ENCODE measurements around the gene ITPRIPL2.
A peak's percentile ranks its signal among the peaks of the same experiment; 100 is the strongest.

Gene ITPRIPL2

DNA sequence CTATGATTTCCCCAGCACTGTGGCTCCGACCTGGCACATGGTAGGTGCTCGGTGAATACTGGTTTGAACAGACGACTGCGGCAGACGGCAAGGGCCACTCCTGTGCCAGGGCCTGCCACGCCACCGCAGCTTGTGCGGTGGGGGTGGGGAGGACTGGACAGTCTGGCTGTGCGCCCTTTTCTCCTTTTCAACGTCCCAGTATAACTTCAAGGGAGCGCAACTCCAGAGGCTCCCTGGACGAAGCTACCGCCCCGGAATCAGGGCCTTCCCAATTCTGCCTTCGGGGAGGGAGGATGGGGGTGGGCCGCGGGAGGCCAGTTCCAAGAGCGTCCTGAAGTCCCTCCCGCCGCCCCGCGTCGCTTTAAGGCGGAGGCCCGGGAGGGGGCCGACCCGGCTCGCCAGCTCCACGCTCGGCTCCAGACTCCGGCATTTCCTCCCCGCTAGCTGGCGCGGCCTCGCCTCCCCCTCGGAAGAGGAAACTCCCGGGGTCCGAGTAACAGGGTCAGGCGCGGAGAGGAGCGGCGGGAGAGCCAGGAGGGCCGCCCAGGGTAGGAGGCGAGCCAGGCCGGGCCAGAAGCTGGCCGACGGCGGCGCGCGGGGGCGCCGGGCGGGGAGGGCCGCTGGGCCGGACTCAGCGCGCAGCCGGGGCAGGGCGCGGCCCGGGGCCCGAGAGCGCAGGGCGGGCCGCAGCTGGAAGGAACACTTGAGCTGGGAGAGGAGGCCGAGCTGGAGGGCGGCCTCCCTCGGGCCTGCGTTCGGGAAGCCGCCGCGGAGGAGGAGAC lies at the start of gene ITPRIPL2:
Gene ITPRIPL2 (plus strand): TSS at position 388 of the 782 bp plus-strand sequence. CDS start 498 bp downstream, outside the sequence.
- peak in 40 of 56 donors; percentile 15 to 71 (median 33) for DNase-seq

DNA sequence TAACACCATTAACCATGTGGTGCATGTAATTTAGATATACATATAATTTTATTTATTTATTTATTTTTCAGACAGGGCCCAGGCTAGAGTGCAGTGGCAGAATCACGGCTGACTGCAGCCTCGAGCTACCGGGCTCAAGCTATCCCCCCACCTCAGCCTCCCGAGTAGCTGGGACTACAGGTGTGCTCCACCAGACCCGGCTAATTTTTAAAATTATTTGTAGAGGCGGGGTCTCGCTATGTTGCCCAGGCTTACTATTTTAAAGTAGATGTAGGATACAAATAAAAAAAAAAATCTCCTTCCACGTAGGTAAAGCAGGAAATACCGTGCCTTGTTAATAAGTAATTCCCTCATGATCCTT lies 46.8 kb upstream of the ITPRIPL2 start:
- peak in 2 of 56 donors; percentile 16 to 42 for DNase-seq

DNA sequence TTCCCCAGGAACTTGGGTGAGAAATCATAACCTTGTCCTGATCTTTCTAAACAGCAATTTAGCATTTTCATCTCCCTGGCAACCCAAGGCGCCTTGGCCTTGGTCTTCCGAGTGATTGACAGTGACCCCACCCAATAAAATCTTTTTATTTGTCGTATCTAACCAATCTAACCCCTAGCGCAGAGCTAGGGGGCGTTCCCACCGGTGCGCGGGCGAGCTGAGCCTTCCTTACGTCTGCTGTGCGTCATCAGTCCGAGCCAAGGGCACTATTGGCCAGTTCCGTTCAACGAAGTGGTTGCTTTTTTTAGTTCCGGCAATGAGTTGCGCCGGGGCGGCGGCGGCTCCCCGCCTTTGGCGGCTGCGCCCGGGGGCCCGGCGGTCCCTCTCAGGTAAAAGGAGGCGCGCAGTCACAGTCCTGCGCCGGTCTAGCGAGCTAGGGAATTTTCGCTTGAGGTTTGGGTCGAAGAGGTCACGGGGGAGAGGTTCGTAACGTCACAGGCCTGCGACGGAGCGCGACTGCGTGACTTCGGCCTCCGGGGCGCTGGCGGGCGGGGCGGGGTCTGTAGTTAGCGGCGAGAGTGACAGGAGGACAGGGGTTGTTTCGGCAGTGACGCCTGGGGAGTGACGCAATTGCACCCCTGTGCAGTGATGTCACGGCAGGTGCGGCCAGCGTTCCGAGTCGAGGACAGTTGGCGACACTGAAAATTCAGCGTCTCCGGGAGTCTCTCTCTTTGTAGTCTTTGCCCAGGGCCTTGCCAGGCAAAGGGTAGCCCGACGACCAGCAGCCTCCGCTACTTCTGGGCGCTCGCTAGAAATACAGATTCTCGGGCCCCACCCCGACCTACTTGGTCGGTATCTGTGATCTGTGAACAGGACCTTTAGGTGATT lies 46.2 kb upstream of the ITPRIPL2 start, which contains the start of gene COQ7:
Gene COQ7 (plus strand): TSS at position 266 of the 888 bp plus-strand sequence. CDS start 51 bp downstream, at position 317.
- peak; percentile 40 to 99 (median 95) for DNase-seq

DNA sequence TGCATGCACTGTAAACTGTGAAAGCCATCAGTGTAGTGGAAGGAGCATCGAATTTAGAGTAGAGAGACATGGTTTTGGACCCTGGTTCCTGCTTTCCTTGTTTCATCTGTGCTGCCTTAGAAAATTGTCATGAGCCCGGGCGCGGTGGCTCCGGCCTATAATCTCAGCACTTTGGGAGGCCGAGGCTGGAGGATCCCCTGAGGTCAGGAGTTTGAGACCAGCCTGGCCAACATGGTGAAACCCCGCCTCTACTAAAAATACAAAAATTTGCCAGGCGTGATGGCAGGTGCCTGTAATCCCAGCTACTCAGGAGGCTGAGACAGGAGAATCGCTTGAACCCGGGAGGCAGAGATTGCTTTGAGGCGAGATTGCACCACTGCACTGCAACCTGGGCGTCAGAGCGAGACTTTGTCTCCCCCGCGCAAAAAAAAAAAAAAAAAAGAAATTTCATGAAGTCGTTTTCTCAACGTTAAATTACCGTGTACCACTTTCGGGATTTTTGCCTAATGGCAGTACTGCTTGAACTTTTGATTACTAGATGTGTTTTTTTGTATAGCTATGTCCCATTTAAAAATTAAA lies 45.4 kb upstream of the ITPRIPL2 start:
- peak in 2 of 56 donors; percentile 17 to 24 for DNase-seq

DNA sequence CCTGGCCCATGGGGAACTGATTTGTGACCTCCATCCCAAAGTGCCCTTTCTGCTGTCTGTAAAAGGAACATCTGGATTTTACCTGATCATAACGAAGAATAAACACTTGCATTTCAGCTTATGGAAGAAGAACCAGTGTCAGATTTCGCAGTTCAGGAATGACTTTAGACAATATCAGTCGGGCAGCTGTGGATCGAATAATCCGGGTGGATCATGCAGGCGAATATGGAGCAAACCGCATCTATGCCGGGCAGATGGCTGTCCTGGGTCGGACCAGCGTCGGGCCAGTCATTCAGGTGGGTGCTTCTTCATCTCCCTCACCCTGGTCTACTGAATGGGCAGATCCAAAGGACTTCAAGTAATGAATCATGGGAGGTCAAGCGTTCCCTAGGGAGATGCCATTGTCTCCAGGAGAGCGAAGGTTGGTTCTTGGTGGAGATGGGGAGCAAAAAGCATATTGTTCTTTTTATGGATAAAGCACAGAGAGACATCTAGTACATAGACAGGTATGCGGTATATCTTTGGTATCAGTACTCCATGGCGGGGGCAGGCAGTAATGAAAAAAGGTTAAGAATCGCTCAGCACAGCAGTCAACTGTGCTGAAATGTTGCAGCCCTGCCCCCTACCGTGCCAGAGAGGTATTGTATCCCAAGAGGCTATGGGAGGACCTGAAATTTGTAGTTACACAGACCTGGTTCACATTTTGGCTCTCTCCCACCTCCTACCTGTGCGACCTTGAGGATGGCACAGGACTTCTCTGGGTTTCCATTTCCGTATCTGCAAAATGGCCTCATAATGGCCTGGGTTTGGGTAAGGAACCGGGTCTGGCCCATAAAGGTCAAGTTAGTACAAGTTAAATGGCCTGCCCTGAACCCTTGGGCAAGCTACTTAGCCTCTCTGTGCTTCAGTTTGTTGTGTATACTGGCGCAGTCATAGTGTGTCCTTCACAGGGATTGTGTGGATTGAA lies 41.7 kb upstream of the ITPRIPL2 start:
- peak in 30 of 56 donors; percentile 5 to 69 (median 20) for DNase-seq

DNA sequence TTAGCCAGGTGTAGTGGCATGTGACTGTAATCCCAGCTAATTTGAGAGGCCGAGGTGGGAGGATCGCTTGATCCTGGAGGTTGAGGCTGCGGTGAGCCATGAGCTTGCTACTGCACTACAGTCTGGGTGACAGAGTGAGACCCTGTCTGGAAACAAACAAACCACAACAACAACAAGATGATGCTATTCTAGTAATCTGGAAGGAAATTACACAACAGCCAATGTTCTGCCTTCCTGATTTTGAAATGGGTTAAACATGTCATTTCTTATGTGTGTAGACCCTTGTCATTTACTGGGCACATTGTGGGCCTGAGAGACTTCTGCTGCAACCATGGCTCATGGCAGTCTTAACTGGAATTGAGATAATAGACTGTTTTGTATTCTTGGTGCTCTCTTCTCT lies 40.4 kb upstream of the ITPRIPL2 start:
- no peak for DNase-seq

DNA sequence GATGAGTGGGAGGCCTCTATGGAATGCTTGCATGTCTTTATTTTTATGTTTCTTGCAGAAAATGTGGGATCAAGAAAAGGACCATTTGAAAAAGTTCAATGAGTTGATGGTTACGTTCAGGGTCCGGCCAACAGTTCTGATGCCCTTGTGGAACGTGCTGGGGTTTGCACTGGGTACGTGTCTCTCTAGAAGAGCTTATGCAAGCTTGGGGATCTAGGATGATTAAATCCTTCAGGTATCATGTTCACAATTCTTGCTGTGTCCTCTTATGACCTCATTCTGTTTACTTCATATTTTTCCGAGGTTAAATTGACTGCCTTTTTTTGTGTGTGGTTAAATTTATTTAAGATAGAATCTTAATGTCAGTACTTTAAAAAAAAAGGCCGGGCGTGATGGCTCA lies 39.9 kb upstream of the ITPRIPL2 start:
- no peak for DNase-seq

DNA sequence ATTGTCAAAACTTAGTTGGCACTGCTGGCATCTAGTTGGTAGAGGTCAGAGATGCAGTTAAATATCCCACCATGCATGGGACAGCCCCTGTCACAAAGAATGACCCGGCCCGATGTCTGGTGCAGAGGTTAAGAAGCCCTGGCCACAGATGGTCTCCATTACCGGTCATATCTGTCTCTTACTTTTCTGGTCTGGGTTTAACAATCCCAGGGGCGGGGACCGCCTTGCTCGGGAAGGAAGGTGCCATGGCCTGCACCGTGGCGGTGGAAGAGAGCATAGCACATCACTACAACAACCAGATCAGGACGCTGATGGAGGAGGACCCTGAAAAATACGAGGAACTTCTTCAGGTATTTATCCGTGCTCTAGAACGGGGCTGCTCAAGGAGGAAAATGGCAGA lies 38.3 kb upstream of the ITPRIPL2 start:
- no peak for DNase-seq

DNA sequence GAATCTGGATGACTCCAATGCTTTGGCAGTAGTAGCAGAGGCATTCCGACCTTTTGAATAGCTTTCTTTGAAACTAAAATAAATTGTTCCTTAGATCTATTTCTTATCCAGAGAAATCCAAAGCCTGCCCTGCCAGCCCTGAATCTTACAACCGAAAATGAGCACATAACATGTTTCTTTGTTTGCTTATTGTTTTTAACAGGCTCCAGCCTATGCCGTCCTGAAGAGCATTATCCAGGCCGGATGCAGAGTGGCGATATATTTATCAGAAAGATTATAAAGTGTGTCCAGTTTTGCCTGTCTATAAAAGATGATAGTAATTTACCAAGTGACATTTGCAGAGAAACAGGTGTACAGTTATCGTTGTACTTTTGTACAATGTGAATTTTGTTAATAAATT lies 35.9 kb upstream of the ITPRIPL2 start:
- DNase-seq: no peak

DNA sequence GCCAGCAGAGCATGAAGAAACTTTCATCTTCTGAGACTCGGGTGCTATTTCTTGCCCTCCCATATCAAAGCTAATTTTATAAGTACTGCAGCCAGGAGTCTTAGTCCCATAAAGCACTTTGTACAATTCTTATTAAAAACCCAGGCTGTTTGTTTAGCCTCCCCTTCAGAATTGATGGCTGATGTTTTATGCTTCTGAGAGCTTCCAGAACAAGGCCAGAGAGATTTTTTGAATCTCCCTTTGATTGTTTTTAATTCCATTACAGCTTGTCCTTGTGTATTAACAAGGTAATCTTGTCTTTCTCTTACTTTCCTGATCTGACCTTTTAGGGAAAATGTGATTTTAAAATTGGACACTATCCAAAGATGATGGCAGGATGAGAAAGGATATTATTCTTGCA lies 30.1 kb upstream of the ITPRIPL2 start:
- no peak for DNase-seq

DNA sequence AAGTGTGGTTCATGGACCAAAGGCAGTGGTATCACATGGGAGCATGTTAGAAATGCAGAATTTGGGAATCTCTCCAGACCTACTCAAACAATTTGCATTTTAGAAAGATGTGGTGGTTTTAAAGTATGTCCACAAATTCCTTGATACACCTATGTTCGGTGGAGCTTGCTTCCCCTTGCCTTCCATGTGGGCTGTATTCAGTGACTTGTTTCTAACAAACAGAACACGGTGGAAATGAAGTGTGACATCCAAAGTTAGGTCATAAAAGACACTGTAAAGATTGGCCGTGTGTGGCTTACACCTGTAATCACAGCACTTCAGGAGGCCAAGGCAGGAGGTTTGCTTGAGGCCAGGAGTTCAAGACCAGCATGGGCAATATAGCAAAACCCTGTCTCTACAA lies 29.6 kb upstream of the ITPRIPL2 start:
- no peak for DNase-seq

DNA sequence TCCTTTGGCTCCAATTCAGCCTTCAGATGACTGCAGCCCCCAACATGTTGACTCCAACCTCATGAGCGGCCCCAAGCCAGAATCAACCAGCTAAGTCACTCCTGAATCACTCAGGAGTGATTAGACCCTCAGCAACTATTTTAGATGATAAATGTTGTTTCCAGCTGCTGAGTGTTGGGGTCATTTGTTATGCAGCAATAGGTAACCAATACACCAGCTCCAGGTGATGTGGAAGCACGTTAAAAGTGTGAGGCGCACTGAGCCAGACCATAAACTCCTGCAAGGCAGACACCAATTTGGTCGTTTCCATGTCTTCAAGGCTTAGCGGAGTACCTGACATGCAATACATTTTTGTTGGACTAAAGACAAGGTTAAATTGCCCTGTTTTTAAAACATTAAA lies 28.9 kb upstream of the ITPRIPL2 start:
- DNase-seq: no peak

DNA sequence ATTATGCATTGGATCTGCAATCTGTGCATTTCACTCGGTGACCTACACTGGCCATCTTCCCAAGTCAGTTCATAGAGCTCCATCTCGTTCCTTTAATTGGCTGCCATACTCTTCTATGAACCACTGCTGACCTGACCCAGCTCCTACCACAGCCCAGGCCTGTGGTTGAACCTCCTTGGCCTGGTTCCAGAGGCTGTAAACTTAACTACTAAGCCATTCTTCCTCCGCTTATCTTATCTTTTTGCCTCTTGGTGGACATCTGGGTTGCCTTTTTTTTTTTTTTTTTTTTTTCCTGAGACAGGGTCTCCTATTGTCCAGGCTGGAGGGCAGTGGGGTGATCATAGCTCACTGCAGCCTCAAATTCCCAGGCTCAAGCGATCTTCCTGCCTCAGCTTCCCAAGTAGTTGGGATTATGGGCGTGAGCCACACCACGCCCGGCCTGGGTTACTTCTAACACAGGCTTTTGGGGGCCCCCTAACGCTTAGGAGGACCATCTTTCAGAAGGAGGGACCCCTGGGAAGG lies 28.0 kb upstream of the ITPRIPL2 start:
- peak in 1 of 56 donors; percentile 7 for DNase-seq

DNA sequence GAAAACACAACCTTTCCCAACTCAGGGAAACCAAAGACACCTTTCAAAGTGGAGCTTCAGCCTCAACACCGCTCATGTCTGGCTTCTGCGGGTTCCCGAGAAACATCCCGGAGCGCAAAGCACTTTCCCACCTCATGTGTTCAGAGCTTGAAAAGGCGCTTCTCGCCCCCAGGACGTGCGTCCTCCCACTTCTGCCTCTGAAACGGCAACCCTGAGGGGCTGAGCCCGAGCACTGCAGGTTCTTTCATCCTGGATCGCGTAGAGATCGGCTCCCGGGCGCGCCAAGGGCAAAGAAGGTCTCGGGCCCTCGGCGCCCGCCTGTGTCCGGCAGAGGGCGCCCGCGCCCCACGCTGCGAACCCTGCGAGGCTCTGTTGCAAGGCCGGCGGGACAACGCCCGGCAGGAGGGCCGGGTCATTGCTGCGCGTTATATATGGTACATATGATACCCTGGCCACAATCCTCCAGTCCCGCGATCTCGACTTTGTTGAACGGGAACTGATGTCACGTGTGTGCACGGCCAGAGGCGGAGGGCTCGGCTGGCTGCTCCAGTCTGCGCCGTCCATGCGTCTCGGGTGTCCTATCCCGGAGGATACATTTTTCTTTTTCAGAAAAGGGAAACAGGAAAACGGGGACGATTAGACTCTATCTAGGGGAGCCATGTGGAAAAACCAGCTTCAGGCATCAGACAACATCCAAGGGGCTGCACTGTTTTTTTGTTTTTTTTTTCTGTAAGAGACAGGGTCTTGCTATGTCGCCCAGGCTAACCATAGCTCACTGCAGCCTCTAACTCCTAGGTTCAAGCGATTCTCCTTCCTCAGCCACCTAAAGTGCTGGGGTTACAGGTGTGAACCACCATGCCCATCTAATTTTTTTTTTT lies 27.2 kb upstream of the ITPRIPL2 start:
- peak in 54 of 56 donors; percentile 23 to 86 (median 66) for DNase-seq

DNA sequence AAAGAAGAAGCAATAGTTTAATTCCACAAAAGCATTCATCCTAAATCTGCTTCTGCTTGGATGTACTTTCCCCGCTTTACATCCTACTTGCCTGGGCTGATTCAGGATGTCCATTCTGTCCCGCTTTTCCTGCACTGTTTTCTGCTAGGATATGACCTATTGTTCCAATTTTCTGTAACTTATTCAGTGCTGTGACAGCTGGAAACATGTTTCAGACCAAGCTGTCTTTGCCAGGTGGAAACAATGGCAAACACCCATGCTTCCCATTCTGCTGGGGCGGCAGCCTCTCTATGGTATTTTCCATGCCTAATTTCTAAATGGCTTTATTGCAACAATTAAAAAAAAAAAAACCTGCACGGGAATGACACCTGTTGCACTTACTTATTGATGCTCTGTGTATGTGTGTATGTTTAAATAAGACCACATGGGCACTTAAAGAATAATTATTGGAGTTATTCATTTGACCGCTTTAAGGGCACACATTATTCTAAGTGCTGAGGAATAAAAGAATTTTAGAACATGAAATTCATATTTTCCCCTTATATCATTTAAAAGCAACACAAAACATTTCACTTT lies 25.3 kb upstream of the ITPRIPL2 start:
- DNase-seq: no peak

DNA sequence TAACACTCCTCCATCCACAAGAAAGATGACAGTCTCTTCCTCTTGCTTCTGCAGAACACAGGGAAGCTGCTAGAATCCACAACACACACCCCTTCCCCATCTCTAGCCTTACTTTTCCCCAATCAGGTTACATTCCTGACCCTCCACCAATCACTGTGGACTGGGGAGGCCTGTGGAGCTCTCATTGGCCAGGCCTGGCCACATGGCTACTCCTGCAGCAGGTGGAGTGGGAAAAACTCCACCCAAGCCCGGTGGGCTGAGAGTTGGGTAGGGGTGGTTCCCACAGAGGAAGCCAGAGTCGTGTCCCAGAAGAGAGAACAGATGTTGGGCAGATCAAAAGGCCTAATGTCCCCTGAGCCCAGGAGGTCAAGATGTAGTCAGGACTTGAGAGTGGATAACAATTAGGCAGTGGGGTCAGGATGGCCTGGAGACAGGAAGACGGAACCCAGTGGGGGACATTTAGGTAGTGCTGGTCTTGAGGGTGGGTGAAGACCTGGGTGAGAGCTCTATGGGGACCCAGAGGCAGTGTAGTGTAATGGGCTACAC lies 24.3 kb upstream of the ITPRIPL2 start:
- no peak for DNase-seq

DNA sequence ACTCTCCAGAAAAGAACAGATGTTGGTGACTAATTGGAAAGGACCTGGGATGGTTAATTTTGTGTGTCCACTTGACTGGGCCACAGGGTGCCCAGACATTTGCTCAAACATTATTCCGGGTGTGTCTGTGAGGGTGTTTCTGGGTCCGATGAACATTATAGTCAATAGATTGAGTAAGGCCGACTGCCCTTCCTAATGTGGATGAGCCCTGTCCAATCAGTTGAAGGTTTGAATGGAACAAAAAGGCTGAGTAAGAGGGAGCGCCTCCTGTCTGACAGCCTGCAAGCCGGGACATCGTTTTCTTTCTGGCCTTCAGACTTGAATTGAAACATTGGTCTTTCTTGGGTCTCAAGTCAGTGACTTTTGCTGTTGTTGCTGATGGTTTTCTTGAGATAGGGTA lies 22.8 kb upstream of the ITPRIPL2 start:
- DNase-seq: no peak

DNA sequence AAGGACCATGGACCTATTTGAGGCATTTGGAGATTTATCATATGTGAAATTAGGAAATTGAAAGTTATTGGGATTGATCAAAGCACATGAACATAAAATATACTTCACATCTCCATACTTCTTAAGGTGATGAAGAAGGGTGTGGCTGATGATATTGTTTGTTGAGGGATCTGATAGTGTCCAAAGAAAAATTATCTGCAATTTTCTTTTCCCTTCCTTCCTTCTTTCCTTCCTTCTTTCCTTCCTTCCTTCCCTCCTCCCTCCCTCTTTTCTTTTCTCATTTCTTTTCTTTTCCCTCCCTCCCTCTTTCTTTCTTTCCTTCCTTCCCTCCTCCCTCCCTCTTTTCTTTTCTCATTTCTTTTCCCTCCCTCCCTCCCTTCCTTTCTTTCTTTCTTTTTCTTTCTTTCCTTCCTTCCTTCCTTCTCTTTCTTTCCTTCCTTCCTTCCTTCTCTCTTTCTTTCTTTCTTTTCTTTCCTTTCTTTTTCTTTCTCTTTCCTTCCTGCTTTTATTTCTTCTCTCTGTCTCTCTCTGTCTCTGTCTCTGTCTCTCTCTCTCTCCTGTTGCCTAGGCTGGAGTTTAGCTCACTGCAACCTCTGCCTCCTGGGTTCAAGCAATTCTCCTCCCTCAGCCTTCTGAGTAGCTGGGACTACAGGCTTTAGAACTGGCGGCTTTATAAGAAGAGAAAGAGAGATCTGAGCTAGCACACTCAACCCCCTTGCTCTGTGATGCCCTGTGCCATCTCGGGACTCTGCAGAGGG lies 20.9 kb upstream of the ITPRIPL2 start:
- no peak for DNase-seq

Measured in amygdala (tissue), 56 donors.